Placental epithelial cell (primary cell): Measurements from ENCODE around the gene RPP38. TPM values are rescaled to one million over a fixed set of nuclear protein-coding genes. Genes with fewer than 3 reads are reported as not detected.

Experiments
- total RNA-seq: library from RNA; depleted of rRNA; stranded (reverse); fragments of >200 nt; gene quantifications from 2 replicates; pipeline ENCODE4 v1.2.3, GENCODE V29; 2012

The RPP38 gene, protein sequence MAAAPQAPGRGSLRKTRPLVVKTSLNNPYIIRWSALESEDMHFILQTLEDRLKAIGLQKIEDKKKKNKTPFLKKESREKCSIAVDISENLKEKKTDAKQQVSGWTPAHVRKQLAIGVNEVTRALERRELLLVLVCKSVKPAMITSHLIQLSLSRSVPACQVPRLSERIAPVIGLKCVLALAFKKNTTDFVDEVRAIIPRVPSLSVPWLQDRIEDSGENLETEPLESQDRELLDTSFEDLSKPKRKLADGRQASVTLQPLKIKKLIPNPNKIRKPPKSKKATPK
- total RNA-seq, result 13.3 and 15.8 TPM in 2 replicates

DNA sequence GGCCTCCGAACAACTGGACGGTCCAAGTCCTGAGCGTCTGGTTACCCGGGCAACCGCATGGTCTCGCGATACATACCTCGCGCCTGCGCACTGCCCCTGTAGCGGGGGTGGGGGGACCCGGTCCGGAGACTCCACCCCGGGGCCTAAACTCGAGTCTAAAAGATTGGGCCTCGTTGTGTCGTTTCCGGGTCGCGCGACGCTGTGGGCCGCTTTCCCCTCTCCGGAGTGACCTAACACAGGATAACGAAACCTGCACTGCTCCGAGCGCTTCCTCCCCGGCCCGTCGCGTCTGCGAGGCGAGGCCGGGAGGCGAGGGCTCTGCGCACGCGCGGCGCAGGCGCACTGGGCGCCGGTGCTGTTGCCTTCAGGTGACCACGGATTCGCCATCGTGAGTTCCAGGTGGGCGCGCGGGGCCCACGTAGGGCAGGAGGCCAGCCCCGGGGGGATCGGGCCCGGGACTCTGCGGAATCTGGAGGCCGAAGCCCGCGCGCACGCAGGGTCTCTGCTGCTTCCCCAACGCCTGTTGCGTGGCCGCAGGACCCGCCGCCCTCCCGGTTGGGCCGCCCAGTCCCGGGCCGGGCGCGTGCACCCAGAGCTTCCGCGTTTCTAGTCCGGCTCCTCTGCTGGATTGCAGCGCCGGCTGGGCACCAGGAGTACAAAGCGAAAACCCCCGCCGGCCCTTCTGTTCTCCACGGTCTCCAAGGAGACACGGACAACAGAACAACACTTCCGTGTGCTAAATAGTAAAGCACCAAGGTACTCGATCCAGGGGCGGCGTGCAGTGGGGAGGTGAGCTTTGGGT is at the start of gene RPP38:
RPP38 (plus strand) TSS at position 345 of the 802 bp plus-strand sequence. CDS start 5,960 bp downstream, outside the sequence.

DNA sequence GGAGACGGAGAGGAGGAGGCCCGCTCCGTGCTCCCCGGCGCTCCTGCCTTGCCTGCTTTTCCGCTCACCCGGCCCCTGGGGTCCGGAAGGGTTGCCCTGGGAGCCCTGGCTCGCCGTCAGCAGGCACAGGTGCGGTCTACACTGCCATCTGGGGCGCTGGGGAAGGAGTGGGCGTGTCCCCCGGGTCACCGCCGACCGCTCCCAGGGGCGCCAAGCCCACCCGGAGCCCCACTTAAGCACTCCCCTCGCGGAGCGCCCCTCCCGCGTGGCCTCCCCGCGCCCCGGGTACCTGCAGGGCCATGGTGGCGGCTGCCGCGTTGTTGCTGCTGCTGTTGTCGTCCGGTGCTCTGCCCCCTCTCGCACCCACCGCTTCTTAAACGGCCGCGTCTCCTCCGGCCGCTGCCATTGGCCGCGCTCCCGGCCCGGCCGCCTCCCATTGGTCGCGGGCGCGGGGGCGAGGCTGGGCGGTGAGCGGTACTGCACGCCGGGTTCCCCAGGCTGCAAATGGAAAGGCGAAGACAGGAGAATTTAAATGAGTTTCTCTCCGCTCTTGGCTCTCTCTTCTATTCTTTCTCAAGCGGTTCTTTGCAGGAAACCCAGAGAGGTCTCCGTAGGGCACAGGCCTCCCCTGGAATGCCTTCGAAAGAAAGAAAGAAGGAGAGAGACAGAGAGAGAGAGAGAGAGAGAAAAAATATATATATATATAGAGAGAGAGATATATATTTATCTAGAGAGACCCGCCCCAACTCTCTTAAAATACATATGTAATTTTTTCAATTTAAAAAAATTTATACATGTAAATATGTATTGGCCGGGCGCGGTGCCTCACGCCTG is 8.5 kb upstream of the RPP38 start, which contains the start of gene ACBD7:
ACBD7 (minus strand) TSS at position 349 of the 834 bp plus-strand sequence; CDS start at position 301, 48 bp downstream.

Other genes with a start within 250 kb of the RPP38 start
- gene SUV39H2, start 218.5 kb upstream of the RPP38 start, total RNA-seq, result 8.6 and 13.8 TPM in 2 replicates
- 8.7 and 9.8 TPM in 2 replicates for gene DCLRE1C, start 143.3 kb upstream of the RPP38 start, total RNA-seq
- not detected in 2 replicates for gene MEIG1, start 138.0 kb upstream of the RPP38 start, total RNA-seq
- gene OLAH, start 53.4 kb upstream of the RPP38 start, total RNA-seq, result not detected in 2 replicates
- under 0.01 and 0.98 TPM in 2 replicates for gene ACBD7, start 8.6 kb upstream of the RPP38 start, total RNA-seq
- gene NMT2, start 71.3 kb downstream of the RPP38 start, total RNA-seq, result 10.3 and 13.7 TPM in 2 replicates